ENCODE measurements around the gene BBS10. TPM values are rescaled to one million over a fixed set of nuclear protein-coding genes. Genes with fewer than 3 reads are reported as not detected.

The BBS10 gene
- total RNA-seq = 12.7 and 12.9 TPM in 2 replicates
- long read RNA-seq, transcript BBS10-201 (2 exons, 3,595 nt) = major isoform, 12 of 38 reads
- long read RNA-seq, partial matches to known transcripts = 0 of 38 reads
- long read RNA-seq, other reads (novel, unspliced or antisense) = 26 of 38 reads

DNA sequence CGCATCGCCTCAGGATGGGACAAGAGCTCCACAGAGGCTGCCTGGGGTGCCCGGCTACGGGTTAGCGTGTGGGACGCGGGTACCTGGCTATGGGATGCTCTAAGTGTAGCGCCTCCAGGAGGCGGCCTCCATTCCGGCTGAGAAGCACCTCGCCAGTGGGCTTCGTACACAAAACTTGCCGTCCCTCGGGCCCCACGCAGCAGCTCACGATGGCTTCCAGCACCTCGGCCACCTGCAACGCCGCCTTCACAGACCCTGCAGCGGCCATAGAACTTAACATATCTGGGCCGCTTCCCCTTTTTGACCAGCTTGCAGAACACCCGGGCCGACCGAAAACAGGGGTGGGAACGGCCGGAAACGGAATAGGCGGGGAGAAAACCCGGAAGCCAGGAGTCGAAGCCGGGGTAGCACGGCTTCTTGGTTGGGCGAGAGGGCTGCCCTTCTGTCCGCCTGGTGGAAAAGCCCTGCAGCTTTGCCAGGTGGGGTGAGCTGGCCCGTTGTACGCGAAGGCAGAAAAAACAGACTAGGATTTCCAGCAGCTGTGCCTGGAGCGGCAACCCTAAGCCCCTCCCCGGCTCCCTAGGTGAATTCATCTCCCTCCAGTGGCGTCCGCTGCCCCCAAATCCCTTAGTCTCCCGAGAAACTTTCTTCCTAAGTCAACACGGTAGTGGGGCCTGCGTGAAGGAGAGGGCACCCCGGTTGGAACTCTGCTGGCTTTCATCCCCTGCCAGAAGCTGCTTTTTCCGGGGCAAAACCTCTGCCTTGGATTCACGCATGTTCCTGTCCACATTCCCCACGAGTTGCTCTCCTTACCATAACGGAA lies at the start of gene BBS10:
BBS10 (minus strand) TSS at position 337 of the 823 bp plus-strand sequence; CDS start at position 280, 57 bp downstream.
- TF ChIP-seq, protein P1, sequence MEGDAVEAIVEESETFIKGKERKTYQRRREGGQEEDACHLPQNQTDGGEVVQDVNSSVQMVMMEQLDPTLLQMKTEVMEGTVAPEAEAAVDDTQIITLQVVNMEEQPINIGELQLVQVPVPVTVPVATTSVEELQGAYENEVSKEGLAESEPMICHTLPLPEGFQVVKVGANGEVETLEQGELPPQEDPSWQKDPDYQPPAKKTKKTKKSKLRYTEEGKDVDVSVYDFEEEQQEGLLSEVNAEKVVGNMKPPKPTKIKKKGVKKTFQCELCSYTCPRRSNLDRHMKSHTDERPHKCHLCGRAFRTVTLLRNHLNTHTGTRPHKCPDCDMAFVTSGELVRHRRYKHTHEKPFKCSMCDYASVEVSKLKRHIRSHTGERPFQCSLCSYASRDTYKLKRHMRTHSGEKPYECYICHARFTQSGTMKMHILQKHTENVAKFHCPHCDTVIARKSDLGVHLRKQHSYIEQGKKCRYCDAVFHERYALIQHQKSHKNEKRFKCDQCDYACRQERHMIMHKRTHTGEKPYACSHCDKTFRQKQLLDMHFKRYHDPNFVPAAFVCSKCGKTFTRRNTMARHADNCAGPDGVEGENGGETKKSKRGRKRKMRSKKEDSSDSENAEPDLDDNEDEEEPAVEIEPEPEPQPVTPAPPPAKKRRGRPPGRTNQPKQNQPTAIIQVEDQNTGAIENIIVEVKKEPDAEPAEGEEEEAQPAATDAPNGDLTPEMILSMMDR (IDR thresholded peaks at IDR 0.05; ENCODE audit: unreplicated experiment) = peak; percentile 53
- Mint-ChIP-seq H3K4me3 (ENCODE audit: low read depth) (peak within 1 kb of the TSS; percentile 96), H3K4me1 (ENCODE audit: low read depth) (peaks cover 15% of the 10 kb centered on the region), H3K36me3 (ENCODE audit: insufficient read depth) (no peaks in the 10 kb centered on the region), H3K27ac (peak within 1 kb of the TSS; percentile 98), H3K27me3 (no peaks in the 10 kb centered on the region), H3K9me3 (ENCODE audit: low read depth) (no peaks in the 10 kb centered on the region)
- peak; percentile 65 for DNase-seq (ENCODE audit: low spot score, unreplicated experiment)

DNA sequence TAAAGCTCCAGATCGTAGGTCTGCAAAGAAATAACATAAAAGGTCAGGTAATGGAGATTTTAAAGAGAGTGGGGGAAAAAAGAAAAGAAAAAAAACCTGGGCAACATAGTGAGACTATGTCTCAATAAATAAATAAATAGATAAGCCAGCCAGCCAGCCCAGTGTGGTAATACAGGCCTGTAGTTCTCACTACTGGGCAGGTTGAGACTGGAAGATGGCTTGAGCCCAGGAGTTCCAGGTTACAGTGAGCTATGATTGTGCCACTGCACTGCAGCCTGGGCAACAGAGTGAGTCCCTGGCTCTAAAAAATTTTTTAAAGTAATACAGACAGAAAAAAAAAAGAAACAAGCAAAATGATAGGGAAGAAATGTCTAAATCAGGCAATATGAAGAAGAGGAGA lies 43.2 kb upstream of the BBS10 start:
- Mint-ChIP-seq H3K4me3 (ENCODE audit: low read depth) (no peak overlapping the region), H3K36me3 (ENCODE audit: insufficient read depth) (peaks cover 12% of the 10 kb centered on the region), H3K4me1 (ENCODE audit: low read depth) (no peaks in the 10 kb centered on the region), H3K27me3 (no peaks in the 10 kb centered on the region), H3K27ac (no peak overlapping the region), H3K9me3 (ENCODE audit: low read depth) (no peaks in the 10 kb centered on the region)
- TF ChIP-seq, protein P1 (IDR thresholded peaks at IDR 0.05; ENCODE audit: unreplicated experiment) = no peak
- no peak for DNase-seq (ENCODE audit: low spot score, unreplicated experiment)

DNA sequence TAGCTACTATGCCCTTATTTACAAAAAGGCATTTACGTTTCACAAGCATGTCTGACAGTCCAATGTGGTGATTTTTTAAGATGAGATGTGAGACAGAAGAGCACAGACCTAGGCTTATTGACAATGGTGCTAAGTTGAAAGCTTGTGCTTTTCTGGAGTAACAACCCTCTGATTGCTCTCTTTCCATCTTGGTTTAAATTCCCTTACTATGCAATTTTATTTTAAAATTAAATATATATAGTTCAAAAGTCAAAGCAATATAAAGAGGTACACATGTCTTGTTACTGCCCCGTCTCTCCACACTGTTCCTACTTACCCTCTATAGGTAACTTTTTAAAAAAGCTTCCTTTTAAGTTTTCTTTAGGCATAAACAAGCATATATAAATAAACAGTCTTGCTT lies 39.4 kb upstream of the BBS10 start:
- Mint-ChIP-seq H3K27ac (no peak overlapping the region), H3K4me1 (ENCODE audit: low read depth) (no peaks in the 10 kb centered on the region), H3K9me3 (ENCODE audit: low read depth) (no peaks in the 10 kb centered on the region), H3K4me3 (ENCODE audit: low read depth) (no peak overlapping the region), H3K36me3 (ENCODE audit: insufficient read depth) (peaks cover 17% of the 10 kb centered on the region), H3K27me3 (no peaks in the 10 kb centered on the region)
- TF ChIP-seq, protein P1 (IDR thresholded peaks at IDR 0.05; ENCODE audit: unreplicated experiment) = no peak
- no peak for DNase-seq (ENCODE audit: low spot score, unreplicated experiment)

DNA sequence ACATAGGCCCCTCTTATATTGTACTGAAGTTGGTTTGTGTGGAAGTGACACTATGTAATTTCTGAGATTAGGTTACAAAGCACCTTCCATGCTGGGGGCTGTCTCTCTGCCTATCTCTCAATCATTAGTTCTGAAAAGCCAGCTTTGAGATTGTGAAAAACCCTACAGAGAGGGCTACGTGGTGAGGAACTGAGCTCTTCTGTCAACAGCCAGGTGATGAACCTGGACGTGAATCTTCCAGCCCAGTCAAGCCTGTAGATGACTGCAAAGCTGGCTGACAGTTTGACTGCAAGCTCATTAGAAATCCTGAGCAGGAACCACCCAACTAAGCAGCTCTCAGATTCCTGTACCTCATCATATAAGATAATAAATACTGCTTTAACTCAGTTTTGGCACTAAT lies 36.3 kb upstream of the BBS10 start:
- Mint-ChIP-seq H3K9me3 (ENCODE audit: low read depth) (no peaks in the 10 kb centered on the region), H3K36me3 (ENCODE audit: insufficient read depth) (peaks cover 11% of the 10 kb centered on the region), H3K4me1 (ENCODE audit: low read depth) (no peaks in the 10 kb centered on the region), H3K27me3 (no peaks in the 10 kb centered on the region), H3K4me3 (ENCODE audit: low read depth) (no peak overlapping the region), H3K27ac (no peak overlapping the region)
- TF ChIP-seq, protein P1 (IDR thresholded peaks at IDR 0.05; ENCODE audit: unreplicated experiment) = no peak
- no peak for DNase-seq (ENCODE audit: low spot score, unreplicated experiment)

DNA sequence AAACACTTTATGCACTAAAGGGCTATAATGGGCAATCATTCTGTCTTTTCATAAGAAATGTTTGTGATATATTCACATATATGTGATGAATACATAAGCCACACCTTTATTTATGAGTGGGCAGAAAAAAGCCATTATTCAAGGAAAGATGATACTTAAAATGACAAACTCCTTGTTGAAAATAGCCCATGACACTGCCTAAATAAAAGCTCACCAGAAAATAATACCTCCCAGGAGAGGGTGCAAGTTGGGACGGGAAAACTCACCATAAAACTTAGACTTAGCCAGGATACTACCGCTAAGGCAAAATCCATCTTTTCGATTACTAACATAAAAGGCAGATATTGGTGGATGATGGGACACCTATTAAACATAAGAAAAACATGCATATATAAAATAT lies 35.8 kb upstream of the BBS10 start:
- Mint-ChIP-seq H3K27ac (no peak overlapping the region), H3K36me3 (ENCODE audit: insufficient read depth) (peaks cover 10% of the 10 kb centered on the region), H3K4me3 (ENCODE audit: low read depth) (no peak overlapping the region), H3K9me3 (ENCODE audit: low read depth) (no peaks in the 10 kb centered on the region), H3K27me3 (no peaks in the 10 kb centered on the region), H3K4me1 (ENCODE audit: low read depth) (no peaks in the 10 kb centered on the region)
- no peak for DNase-seq (ENCODE audit: low spot score, unreplicated experiment)
- TF ChIP-seq, protein P1 (IDR thresholded peaks at IDR 0.05; ENCODE audit: unreplicated experiment) = no peak
